GM23338 (cell line): ENCODE results near the gene HDHD3. TPM values are rescaled to one million over a fixed set of nuclear protein-coding genes. Genes with fewer than 3 reads are reported as not detected.

Source experiments
- ATAC-seq: fragments of 200-7000 bp; cut with Tn5 transposase; 3 replicates; pipeline ENCODE4 v1.9.1; 2020
- DNase-seq: peaks from one replicate; pipeline ENCODE4 v3.0.0-alpha.2; 2015; ENCODE audit warnings: low spot score
- H2AFZ ChIP-seq: fragments of 200-600 bp; sonication (generic); 2 replicates; pipeline ENCODE4 v1.8.0; 2016; ENCODE audit warnings: antibody characterized with exemption, mild to moderate bottlenecking, moderate library complexity
- H3F3A ChIP-seq: fragments of 200-600 bp; sonication (generic); replicated peaks from 2 replicates; pipeline ENCODE4 v1.8.0; 2017; ENCODE audit warnings: antibody characterized with exemption, mixed run types, low read depth
- H3K27ac ChIP-seq: fragments of 200-600 bp; sonication (generic); 2 replicates; pipeline ENCODE4 v1.6.1; 2016; ENCODE audit warnings: low read depth
- H3K27me3 ChIP-seq: fragments of 200-600 bp; sonication (generic); 2 replicates; pipeline ENCODE4 v1.8.0; 2016; ENCODE audit warnings: mild to moderate bottlenecking, mixed run types, moderate library complexity; ENCODE audit not compliant: insufficient read depth
- H3K36me3 ChIP-seq: fragments of 200-600 bp; sonication (generic); 2 replicates; pipeline ENCODE4 v1.8.0; 2016; ENCODE audit warnings: mild to moderate bottlenecking; ENCODE audit not compliant: insufficient read depth
- H3K4me1 ChIP-seq: fragments of 200-600 bp; sonication (generic); 2 replicates; pipeline ENCODE4 v1.8.0; 2016; ENCODE audit warnings: mild to moderate bottlenecking, moderate library complexity; ENCODE audit not compliant: insufficient read depth
- H3K4me2 ChIP-seq: fragments of 200-600 bp; sonication (generic); 2 replicates; pipeline ENCODE4 v1.7.1; 2017; ENCODE audit warnings: mixed run types
- H3K4me3 ChIP-seq: fragments of 200-600 bp; sonication (generic); 2 replicates; pipeline ENCODE4 v1.6.1; 2016; ENCODE audit warnings: mixed run types
- H3K79me2 ChIP-seq: fragments of 200-600 bp; sonication (generic); replicated peaks from 2 replicates; pipeline ENCODE4 v1.8.0; 2017; ENCODE audit warnings: mild to moderate bottlenecking; ENCODE audit not compliant: insufficient read depth
- H3K9me2 ChIP-seq: fragments of 200-600 bp; sonication (generic); 2 replicates; pipeline ENCODE4 v1.8.0; 2017; ENCODE audit not compliant: insufficient read depth
- H4K20me1 ChIP-seq: fragments of 200-600 bp; sonication (generic); replicated peaks from 2 replicates; pipeline ENCODE4 v1.8.0; 2017; ENCODE audit warnings: mild to moderate bottlenecking; ENCODE audit not compliant: insufficient read depth
- H3K27ac Mint-ChIP-seq: 2 replicates; pipeline ENCODE4 v1.8.0; 2020; ENCODE audit warnings: inconsistent platforms, mild to moderate bottlenecking, moderate library complexity, mixed read lengths
- H3K27me3 Mint-ChIP-seq: 3 replicates; pipeline ENCODE4 v1.8.0; 2022; ENCODE audit warnings: low read depth, mild to moderate bottlenecking, moderate library complexity, mixed read lengths, inconsistent platforms; ENCODE audit not compliant: insufficient read depth, poor library complexity
- H3K36me3 Mint-ChIP-seq: 3 replicates; pipeline ENCODE4 v1.8.0; 2021; ENCODE audit warnings: low read depth, mild to moderate bottlenecking, inconsistent platforms, moderate library complexity, mixed read lengths
- H3K4me1 Mint-ChIP-seq: 3 replicates; pipeline ENCODE4 v1.8.0; 2020; ENCODE audit warnings: mild to moderate bottlenecking, inconsistent platforms, mixed read lengths
- H3K4me3 Mint-ChIP-seq: 3 replicates; pipeline ENCODE4 v1.8.0; 2021; ENCODE audit warnings: moderate library complexity, mild to moderate bottlenecking, inconsistent platforms, mixed read lengths
- H3K9me3 Mint-ChIP-seq: 3 replicates; pipeline ENCODE4 v1.8.0; 2020; ENCODE audit warnings: moderate library complexity, mild to moderate bottlenecking, inconsistent platforms, mixed read lengths
- CREB1 ChIP-seq: fragments of 250-450 bp; sonication (Bioruptor Pico); IDR thresholded peaks from 2 replicates; pipeline ENCODE4 v1.5.0; 2020; ENCODE audit warnings: low read depth, mild to moderate bottlenecking, moderate library complexity
- POLR2AphosphoS5 ChIP-seq: IDR thresholded peaks from 2 replicates; pipeline ENCODE4 v1.6.1; 2016; ENCODE audit warnings: antibody characterized with exemption, low read depth
- ZNF462 ChIP-seq: fragments of 250-450 bp; sonication (Bioruptor Pico); IDR thresholded peaks from 2 replicates; pipeline ENCODE4 v1.5.0; 2020; ENCODE audit warnings: mild to moderate bottlenecking, moderate library complexity
- polyA plus RNA-seq: library from polyadenylated mRNA; unstranded; fragments of >200 nt; fragmentation: Nextera tagmentation; extraction: Ambion mirVana; gene quantifications from 2 replicates; pipeline ENCODE4 v1.2.1, GENCODE V29; 2016
- total RNA-seq: library from RNA; depleted of rRNA; stranded (reverse); fragments of >200 nt; shearing (Covaris generic); gene quantifications from 2 replicates; pipeline ENCODE4 v1.2.3, GENCODE V29; 2014
- TF ChIP-seq, protein P1 (sequence below), 2 experiments: fragments of 200-600 bp in 1 of 2; sonication (generic) in 1 of 2; conservative IDR thresholded peaks; 2 replicates each; pipeline versions ENCODE4 v1.5.1 to v1.6.1; 2016 to 2017; ENCODE audit warnings: antibody characterized with exemption in 2 of 2, low read depth in 2 of 2, mild to moderate bottlenecking in 2 of 2, moderate library complexity in 1 of 2

The HDHD3 gene
- total and polyA plus RNA-seq, 2 experiments from 2014 or later: 9.5 to 17.7 TPM

GRCh38 chr9:113352006-113352405 lies 24.8 kb downstream of the HDHD3 start (continued):
- no peak for TF ChIP-seq ZNF462 (CRISPR knock-in tag)
- TF ChIP-seq, protein P1, sequence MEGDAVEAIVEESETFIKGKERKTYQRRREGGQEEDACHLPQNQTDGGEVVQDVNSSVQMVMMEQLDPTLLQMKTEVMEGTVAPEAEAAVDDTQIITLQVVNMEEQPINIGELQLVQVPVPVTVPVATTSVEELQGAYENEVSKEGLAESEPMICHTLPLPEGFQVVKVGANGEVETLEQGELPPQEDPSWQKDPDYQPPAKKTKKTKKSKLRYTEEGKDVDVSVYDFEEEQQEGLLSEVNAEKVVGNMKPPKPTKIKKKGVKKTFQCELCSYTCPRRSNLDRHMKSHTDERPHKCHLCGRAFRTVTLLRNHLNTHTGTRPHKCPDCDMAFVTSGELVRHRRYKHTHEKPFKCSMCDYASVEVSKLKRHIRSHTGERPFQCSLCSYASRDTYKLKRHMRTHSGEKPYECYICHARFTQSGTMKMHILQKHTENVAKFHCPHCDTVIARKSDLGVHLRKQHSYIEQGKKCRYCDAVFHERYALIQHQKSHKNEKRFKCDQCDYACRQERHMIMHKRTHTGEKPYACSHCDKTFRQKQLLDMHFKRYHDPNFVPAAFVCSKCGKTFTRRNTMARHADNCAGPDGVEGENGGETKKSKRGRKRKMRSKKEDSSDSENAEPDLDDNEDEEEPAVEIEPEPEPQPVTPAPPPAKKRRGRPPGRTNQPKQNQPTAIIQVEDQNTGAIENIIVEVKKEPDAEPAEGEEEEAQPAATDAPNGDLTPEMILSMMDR (conservative IDR thresholded peaks at IDR 0.05; ENCODE audit: low read depth in 2 of 2): no peak
- no peak for TF ChIP-seq POLR2AphosphoS5
- no peak for TF ChIP-seq CREB1 (CRISPR knock-in tag)

DNA sequence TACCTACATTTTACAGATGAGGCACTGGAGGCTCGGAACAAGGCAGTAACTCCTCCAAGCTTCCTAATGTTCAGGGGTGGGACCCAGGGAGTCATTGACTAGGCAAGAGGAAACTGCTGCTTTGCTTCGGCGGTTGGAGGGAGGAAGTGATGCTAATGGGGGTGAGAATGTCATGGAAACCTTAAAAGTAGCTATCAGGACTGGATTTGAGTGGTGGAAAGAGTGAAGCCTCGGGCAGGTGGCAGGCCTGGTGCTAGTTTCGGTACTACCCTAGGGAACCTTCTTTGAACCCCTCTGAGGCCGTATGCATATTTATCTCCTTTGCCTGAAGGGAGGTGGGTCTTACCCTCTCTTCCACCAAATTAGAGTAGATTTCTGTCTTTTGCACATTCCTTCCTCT lies 25.8 kb downstream of the HDHD3 start:
- peaks cover 28% of the 10 kb centered on the region for H3K27me3 ChIP-seq

More for the DNA sequence above, 25.8 kb downstream of the HDHD3 start:
- H4K20me1 ChIP-seq: no peaks in the 10 kb centered on the region
- no peaks in the 10 kb centered on the region for H3K9me3 Mint-ChIP-seq
- TF ChIP-seq ZNF462 (CRISPR knock-in tag): no peak
- peaks cover 16% of the 10 kb centered on the region; the same call in 1 of the 2 replicates for H3K4me1 ChIP-seq
- DNase-seq (no peak), ATAC-seq (no peak)
- no peaks in the 10 kb centered on the region for H3F3A ChIP-seq
- peaks cover 19% of the 10 kb centered on the region for H3K27me3 Mint-ChIP-seq
- H3K27ac ChIP-seq: no peak overlapping the region
- no peaks in the 10 kb centered on the region for H3K36me3 Mint-ChIP-seq
- no peaks in the 10 kb centered on the region for H3K36me3 ChIP-seq
- H3K79me2 ChIP-seq: no peaks in the 10 kb centered on the region
- no peak overlapping the region for H2AFZ ChIP-seq
- peak overlapping the region; percentile 79 for H3K4me3 ChIP-seq
- peak overlapping the region; percentile 81 for H3K4me3 Mint-ChIP-seq
- no peak overlapping the region for H3K27ac Mint-ChIP-seq
- H3K9me2 ChIP-seq: peaks cover 2% of the 10 kb centered on the region; the same call in 1 of the 2 replicates
- H3K4me1 Mint-ChIP-seq: peaks cover 16% of the 10 kb centered on the region
- peak overlapping the region; percentile 80 for H3K4me2 ChIP-seq
